GM10248 (cell line): ENCODE measurements around the gene LOXHD1.

Experiments used
- CTCF ChIA-PET: fragments of 300-600 bp; sonication (Branson Sonifier 250); formaldehyde crosslinking; extraction: SDS; loops from one replicate; lab custom pipeline; 2021; ENCODE audit warnings: antibody characterized with exemption; lab: Yijun Ruan, JAX
- POLR2A ChIA-PET: fragments of 350-650 bp; sonication (Branson Sonifier 250); formaldehyde crosslinking; extraction: SDS; loops from one replicate; lab custom pipeline; 2020; ENCODE audit warnings: antibody characterized with exemption; lab: Yijun Ruan, JAX
- DNase-seq: peaks from one replicate; pipeline ENCODE4 v3.0.0; 2012; ENCODE audit errors: extremely low spot score
- TF ChIP-seq, protein P1 (sequence below): IDR thresholded peaks from 2 replicates; pipeline ENCODE4 v1.5.1; 2012; ENCODE audit warnings: mild to moderate bottlenecking, low read depth; ENCODE audit errors: extremely low read depth, missing control alignments, control extremely low read depth

LOXHD1 gene

DNA sequence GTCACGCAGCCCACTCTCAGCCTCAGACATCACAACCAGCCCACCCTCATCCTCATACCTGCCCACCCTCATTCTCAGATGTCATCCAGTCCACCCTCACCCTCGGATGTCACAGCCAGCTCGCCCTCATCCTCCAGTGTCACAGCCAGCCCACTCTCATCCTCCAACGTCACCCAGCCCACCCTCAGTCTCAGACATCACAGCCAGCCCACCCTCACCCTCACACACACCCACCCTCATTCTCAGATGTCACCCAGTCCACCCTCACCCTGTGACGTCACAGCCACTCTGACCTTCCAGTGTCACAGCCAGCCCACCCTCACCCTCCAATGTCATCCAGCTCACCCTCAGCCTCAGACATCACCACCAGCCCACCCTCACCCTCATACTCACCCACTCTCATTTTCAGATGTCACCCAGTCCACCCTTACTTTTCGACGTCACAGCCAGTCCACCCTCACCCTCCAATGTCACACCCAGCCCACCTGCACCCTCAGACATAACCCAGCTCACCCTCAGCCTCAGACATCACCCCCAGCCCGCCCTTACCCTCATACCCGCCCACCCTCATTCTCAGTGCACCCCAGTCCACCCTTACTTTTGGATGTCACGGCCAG is 100.3 kb downstream of the LOXHD1 start:
- ChIA-PET POLR2A (no interaction called here), CTCF (interaction anchor here (0.9 to 4.6 kb wide), 3 partner anchors 66 to 276 kb away, joined by 3 to 36 read pairs (median 8); partner anchors contain the start of gene LOXHD1)
- no peak for DNase-seq
- TF ChIP-seq, protein P1, sequence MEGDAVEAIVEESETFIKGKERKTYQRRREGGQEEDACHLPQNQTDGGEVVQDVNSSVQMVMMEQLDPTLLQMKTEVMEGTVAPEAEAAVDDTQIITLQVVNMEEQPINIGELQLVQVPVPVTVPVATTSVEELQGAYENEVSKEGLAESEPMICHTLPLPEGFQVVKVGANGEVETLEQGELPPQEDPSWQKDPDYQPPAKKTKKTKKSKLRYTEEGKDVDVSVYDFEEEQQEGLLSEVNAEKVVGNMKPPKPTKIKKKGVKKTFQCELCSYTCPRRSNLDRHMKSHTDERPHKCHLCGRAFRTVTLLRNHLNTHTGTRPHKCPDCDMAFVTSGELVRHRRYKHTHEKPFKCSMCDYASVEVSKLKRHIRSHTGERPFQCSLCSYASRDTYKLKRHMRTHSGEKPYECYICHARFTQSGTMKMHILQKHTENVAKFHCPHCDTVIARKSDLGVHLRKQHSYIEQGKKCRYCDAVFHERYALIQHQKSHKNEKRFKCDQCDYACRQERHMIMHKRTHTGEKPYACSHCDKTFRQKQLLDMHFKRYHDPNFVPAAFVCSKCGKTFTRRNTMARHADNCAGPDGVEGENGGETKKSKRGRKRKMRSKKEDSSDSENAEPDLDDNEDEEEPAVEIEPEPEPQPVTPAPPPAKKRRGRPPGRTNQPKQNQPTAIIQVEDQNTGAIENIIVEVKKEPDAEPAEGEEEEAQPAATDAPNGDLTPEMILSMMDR: no peak

DNA sequence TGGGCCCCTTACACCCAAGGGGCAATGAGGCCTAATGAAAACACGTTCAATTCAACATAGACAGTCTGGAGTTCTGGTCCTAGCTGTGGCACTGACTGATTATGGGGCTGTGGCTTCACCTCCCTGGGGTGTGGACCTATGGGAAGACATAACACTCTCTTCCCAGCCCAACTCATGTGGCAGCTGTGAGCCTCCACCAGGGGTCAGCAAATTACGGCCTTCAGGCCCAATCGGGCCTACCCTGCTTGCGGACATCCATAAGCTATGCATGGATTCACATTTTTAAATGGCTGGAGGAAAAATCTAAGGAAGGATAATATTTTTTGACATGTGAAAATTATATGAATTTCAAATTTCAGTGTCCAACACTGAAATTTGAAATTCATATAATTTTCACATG is 101.3 kb downstream of the LOXHD1 start:
- POLR2A ChIA-PET: no interaction called here
- DNase-seq: peak; percentile 57
- CTCF ChIA-PET: interaction anchor here (0.6 to 4.6 kb wide), 6 partner anchors 24 to 275 kb away, joined by 3 to 36 read pairs (median 3); partner anchors contain the start of gene LOXHD1
- TF ChIP-seq, protein P1: peak; percentile 48

DNA sequence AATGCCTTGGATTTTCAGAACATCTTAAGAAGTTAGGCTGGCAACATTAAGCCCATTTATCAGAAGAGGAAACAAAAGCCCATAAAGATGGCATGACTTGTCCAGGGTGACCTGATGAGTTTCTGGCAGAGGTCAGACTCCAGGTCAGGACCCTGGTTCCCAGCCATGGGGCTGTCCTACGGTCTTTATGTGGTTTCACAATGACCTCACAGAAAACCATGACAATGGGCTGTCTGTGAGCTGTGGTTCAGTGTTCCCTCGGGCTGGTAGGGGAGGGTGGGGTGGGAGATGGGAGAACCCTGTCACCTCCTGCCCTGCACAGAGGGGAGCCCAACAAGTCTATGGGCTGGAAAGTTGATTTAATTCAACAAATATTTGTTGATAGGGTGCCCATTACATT is 101.8 kb downstream of the LOXHD1 start:
- ChIA-PET POLR2A (no interaction called here), CTCF (interaction anchor here (0.9 to 4.6 kb wide), 6 partner anchors 16 to 382 kb away, joined by 3 to 36 read pairs (median 6); partner anchors contain the start of gene LOXHD1)
- TF ChIP-seq, protein P1: no peak
- DNase-seq: peak; percentile 28

DNA sequence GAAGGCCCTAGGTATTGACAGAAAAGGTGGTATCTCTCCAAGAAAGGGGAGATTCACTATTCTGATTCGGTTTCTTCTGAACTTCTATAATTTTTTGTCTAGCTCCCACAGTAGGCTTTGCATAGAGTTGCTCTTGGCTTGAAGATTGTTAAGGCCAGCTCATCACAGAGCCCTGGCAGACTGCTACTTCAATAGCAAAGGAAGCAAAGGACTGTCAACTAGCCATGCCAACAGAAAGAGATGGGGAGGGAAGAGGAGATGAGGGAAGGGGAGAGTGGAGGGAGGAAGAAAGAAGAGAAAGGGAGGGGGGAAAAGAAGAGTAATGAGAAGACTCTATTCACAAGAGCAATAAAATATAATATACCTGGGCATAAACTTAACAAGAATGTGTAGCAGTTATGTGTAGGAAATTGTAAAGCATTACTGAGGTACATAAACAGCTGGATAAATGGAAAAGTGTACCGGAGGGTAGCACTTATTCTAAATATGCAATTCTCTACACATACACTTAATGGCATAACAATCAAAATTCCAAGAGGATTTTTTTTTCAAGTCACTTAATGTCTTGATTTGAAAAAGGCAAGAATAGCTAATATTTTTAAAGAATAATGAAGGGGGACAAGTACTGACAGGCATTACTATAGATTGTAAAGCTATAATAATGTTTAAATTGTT is 102.5 kb downstream of the LOXHD1 start:
- TF ChIP-seq, protein P1: no peak

DNA sequence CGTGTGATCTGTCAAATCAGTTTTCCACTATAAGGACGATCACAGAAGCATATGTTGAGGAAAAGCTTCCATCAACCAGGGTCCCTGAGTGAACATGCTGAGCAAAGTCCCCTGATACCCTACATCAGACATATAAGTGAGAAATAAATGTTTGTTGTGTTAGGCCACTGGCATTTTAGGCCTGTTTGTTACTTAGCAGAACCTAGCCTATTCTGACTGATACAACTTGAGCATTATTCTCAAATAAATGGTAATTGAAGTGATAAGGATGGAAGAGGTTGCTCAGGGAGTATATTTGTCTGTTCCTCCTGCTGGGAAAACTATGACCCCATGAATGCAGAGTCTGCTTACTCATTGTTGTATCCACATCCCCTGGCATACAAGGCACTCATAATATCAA is 106.4 kb downstream of the LOXHD1 start:
- CTCF ChIA-PET: no interaction called here
- TF ChIP-seq, protein P1: no peak
- POLR2A ChIA-PET: no interaction called here
- no peak for DNase-seq

More for the DNA sequence above, 102.5 kb downstream of the LOXHD1 start:
- CTCF ChIA-PET: interaction anchor here (0.9 to 4.6 kb wide), 10 partner anchors 17 to 381 kb away, joined by 3 to 36 read pairs (median 3); partner anchors contain the start of gene LOXHD1
- POLR2A ChIA-PET: no interaction called here
- no peak for DNase-seq

DNA sequence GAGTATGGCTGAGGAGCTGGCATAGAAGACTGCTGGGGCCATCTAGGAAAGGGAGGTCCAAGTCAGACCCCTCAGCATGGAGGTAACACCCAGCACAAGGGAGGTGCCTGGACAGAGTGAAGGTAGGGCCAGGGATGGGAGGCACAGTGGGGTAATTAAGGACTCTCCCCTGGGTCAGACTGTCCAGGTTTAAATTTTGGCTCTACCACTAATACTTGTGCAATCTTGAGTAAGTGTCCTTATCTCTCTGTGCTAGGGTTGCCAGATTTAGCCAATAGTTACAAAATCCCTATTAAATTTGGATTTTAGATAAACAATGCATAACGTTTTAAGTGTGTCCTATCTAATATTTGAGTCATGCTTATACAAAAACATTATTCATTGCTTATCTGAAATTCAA is 109.5 kb downstream of the LOXHD1 start:
- ChIA-PET CTCF (no interaction called here), POLR2A (no interaction called here)
- DNase-seq: no peak
- TF ChIP-seq, protein P1: no peak
